WTC11 (cell line): ENCODE data around the gene CMC4. TPM values are rescaled to one million over a fixed set of nuclear protein-coding genes. Genes with fewer than 3 reads are reported as not detected.

Source experiments
- ATAC-seq: fragments of 200-7000 bp; cut with Tn5 transposase; 2 replicates; pipeline ENCODE4 v1.10.0; 2021; ENCODE audit warnings: mild to moderate bottlenecking, moderate library complexity
- CTCF ChIA-PET: fragments of 300-600 bp; sonication (Branson Sonifier 250); formaldehyde crosslinking; loops from one replicate; lab custom pipeline; 2021; ENCODE audit warnings: antibody characterized with exemption; lab: Charles Lee
- POLR2A ChIA-PET: fragments of 350-600 bp; sonication (Branson Sonifier 250); formaldehyde crosslinking; loops from one replicate; lab custom pipeline; 2021; ENCODE audit warnings: antibody characterized with exemption; lab: Charles Lee
- DNase-seq: peaks from one replicate; pipeline ENCODE4 v3.0.0; 2021; ENCODE audit warnings: low spot score
- H3K27ac Mint-ChIP-seq: 2 replicates; pipeline ENCODE4 v1.8.0; 2021; ENCODE audit warnings: mixed read lengths
- H3K27me3 Mint-ChIP-seq: 2 replicates; pipeline ENCODE4 v1.8.0; 2021; ENCODE audit warnings: low read depth, mild to moderate bottlenecking, moderate library complexity, mixed read lengths
- H3K36me3 Mint-ChIP-seq: 2 replicates; pipeline ENCODE4 v1.8.0; 2021; ENCODE audit warnings: mixed read lengths
- H3K4me1 Mint-ChIP-seq: 2 replicates; pipeline ENCODE4 v1.8.0; 2022; ENCODE audit warnings: mixed read lengths
- H3K4me3 Mint-ChIP-seq: 2 replicates; pipeline ENCODE4 v1.8.0; 2021; ENCODE audit warnings: mild to moderate bottlenecking, moderate library complexity, mixed read lengths
- H3K9me3 Mint-ChIP-seq: 2 replicates; pipeline ENCODE4 v1.8.0; 2021; ENCODE audit warnings: mixed read lengths
- ATF2 ChIP-seq: sonication (generic); formaldehyde crosslinking; IDR thresholded peaks from 2 replicates; pipeline ENCODE4 v1.8.1; 2022; ENCODE audit warnings: low read depth, missing genetic modification reagents, borderline replicate concordance
- CBFB ChIP-seq: sonication (generic); formaldehyde crosslinking; IDR thresholded peaks from 2 replicates; pipeline ENCODE4 v1.8.1; 2022; ENCODE audit warnings: mild to moderate bottlenecking, low read depth, missing genetic modification reagents
- CREM ChIP-seq: sonication (generic); formaldehyde crosslinking; IDR thresholded peaks from 2 replicates; pipeline ENCODE4 v1.8.1; 2022; ENCODE audit warnings: mild to moderate bottlenecking, missing genetic modification reagents, moderate library complexity
- ERG ChIP-seq: fragments of 250-450 bp; sonication (Bioruptor Pico); IDR thresholded peaks from 2 replicates; pipeline ENCODE4 v1.8.0; 2021; ENCODE audit warnings: mild to moderate bottlenecking
- FOXJ3 ChIP-seq: sonication (generic); formaldehyde crosslinking; IDR thresholded peaks from 2 replicates; pipeline ENCODE4 v1.9.0; 2021; ENCODE audit warnings: missing genetic modification reagents, mild to moderate bottlenecking, borderline replicate concordance
- GRHL2 ChIP-seq: fragments of 250-450 bp; sonication (Bioruptor Pico); IDR thresholded peaks from 2 replicates; pipeline ENCODE4 v1.8.0; 2022; ENCODE audit warnings: mild to moderate bottlenecking, moderate library complexity; ENCODE audit not compliant: insufficient replicate concordance, severe bottlenecking
- IRF1 ChIP-seq: sonication (generic); formaldehyde crosslinking; IDR thresholded peaks from 2 replicates; pipeline ENCODE4 v1.8.0; 2023; ENCODE audit warnings: missing genetic modification reagents
- IRF2 ChIP-seq: sonication (generic); formaldehyde crosslinking; IDR thresholded peaks from 2 replicates; pipeline ENCODE4 v1.8.0; 2022; ENCODE audit warnings: low read depth, missing genetic modification reagents, borderline replicate concordance
- MXD4 ChIP-seq: fragments of 250-450 bp; sonication (Bioruptor Pico); IDR thresholded peaks from 2 replicates; pipeline ENCODE4 v1.8.0; 2021; ENCODE audit warnings: mild to moderate bottlenecking, moderate library complexity, borderline replicate concordance
- PRDM15 ChIP-seq: sonication (generic); formaldehyde crosslinking; IDR thresholded peaks from 2 replicates; pipeline ENCODE4 v1.8.0; 2022; ENCODE audit warnings: missing genetic modification reagents
- RORB ChIP-seq: fragments of 250-450 bp; sonication (Bioruptor Pico); IDR thresholded peaks from 2 replicates; pipeline ENCODE4 v1.9.0; 2021; ENCODE audit warnings: mild to moderate bottlenecking
- ZNF263 ChIP-seq: sonication (generic); formaldehyde crosslinking; IDR thresholded peaks from 2 replicates; pipeline ENCODE4 v1.8.1; 2022; ENCODE audit warnings: low read depth, mild to moderate bottlenecking, moderate library complexity, missing genetic modification reagents
- ZNF396 ChIP-seq: fragments of 250-450 bp; sonication (Bioruptor Pico); IDR thresholded peaks from 2 replicates; pipeline ENCODE4 v1.8.0; 2021; ENCODE audit warnings: mild to moderate bottlenecking, moderate library complexity, borderline replicate concordance
- ZNF416 ChIP-seq: fragments of 250-450 bp; sonication (Bioruptor Pico); IDR thresholded peaks from 2 replicates; pipeline ENCODE4 v1.9.0; 2021; ENCODE audit warnings: mild to moderate bottlenecking, inconsistent platforms
- ZSCAN18 ChIP-seq: fragments of 250-450 bp; sonication (Bioruptor Pico); IDR thresholded peaks from 2 replicates; pipeline ENCODE4 v2.1.2; 2022; ENCODE audit warnings: mild to moderate bottlenecking, moderate library complexity
- total RNA-seq: library from RNA; stranded (reverse); gene quantifications from 3 replicates; pipeline ENCODE4 v1.2.3, GENCODE V29; 2021

CMC4 gene
- total RNA-seq, 1 experiment from 2014 or later: 3.0 TPM

GRCh38 chrX:155028129-155028528, 42.8 kb downstream of the CMC4 start:
- DNase-seq (no peak), ATAC-seq (no peak)
- H3K27me3 Mint-ChIP-seq: no peaks in the 10 kb centered on the region
- no peaks in the 10 kb centered on the region for H3K9me3 Mint-ChIP-seq
- H3K4me1 Mint-ChIP-seq: peaks cover 9% of the 10 kb centered on the region; the same call in 1 of the 2 replicates
- peak overlapping the region; percentile 46; the same call in 1 of the 2 replicates for H3K27ac Mint-ChIP-seq
- ChIA-PET POLR2A (no interaction called here), CTCF (interaction anchor here (0.7 to 1.0 kb wide), 2 partner anchors 20 to 58 kb away, joined by 3 to 4 read pairs; no protein-coding TSS in a partner anchor)
- peak overlapping the region; percentile 84 for H3K4me3 Mint-ChIP-seq
- TF ChIP-seq ZNF416 (CRISPR knock-in tag) (no peak), ZNF396 (CRISPR knock-in tag) (no peak)
- H3K36me3 Mint-ChIP-seq: no peaks in the 10 kb centered on the region

- POLR2A ChIA-PET: no interaction called here
- no peaks in the 10 kb centered on the region for H3K27me3 Mint-ChIP-seq
- peak overlapping the region; percentile 84 for H3K4me3 Mint-ChIP-seq
- peaks cover 9% of the 10 kb centered on the region; the same call in 1 of the 2 replicates for H3K4me1 Mint-ChIP-seq
- no peaks in the 10 kb centered on the region for H3K9me3 Mint-ChIP-seq
- TF ChIP-seq PRDM15 (CRISPR knock-in tag) (no peak), CREM (CRISPR knock-in tag) (no peak), IRF2 (no peak), FOXJ3 (CRISPR knock-in tag) (no peak), RORB (no peak), IRF1 (CRISPR knock-in tag) (no peak), ZNF263 (CRISPR knock-in tag) (no peak), MXD4 (CRISPR knock-in tag) (no peak), ERG (no peak), ATF2 (no peak), ZSCAN18 (no peak), GRHL2 (CRISPR knock-in tag) (no peak), CBFB (CRISPR knock-in tag) (no peak)
- TF ChIP-seq, all 79 proteins: peak for 0
- CTCF ChIA-PET: interaction anchor here (1.0 kb wide), 1 partner anchor 21 kb away, joined by 3 read pairs; no protein-coding TSS in a partner anchor
- DNase-seq (no peak), ATAC-seq (no peak)
- no peaks in the 10 kb centered on the region for H3K36me3 Mint-ChIP-seq
- H3K27ac Mint-ChIP-seq: peak overlapping the region; percentile 89
Measured at GRCh38 chrX:155027509-155028066, 43.3 kb downstream of the CMC4 start.
